ENCODE measurements around the gene PAF1.

PAF1 gene

DNA sequence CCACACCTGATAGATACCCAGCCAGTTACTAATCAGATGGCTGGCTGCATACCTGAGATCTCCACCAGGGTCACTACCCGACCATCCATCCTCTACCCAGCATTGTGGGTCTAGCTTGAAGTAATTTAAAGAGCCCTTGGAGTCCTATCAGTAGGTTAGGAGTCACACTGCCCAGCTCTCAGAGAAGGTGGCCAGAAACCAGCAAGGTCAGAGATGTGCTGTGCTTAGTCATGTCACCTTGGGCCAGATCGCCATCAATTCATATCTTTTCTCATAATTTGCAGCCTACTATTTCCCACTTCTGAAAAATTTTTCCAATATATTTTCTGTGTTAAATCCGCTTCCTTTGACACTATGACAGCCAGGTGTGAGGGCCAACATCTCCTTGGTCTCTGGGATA lies 34.8 kb downstream of the PAF1 start:
- H3K27ac ChIP-seq = no peak overlapping the region
- TF ChIP-seq CTCF (IDR thresholded peaks at IDR 0.05) (no peak), ZFX (IDR thresholded peaks at IDR 0.05; ENCODE audit: borderline replicate concordance) (no peak)

DNA sequence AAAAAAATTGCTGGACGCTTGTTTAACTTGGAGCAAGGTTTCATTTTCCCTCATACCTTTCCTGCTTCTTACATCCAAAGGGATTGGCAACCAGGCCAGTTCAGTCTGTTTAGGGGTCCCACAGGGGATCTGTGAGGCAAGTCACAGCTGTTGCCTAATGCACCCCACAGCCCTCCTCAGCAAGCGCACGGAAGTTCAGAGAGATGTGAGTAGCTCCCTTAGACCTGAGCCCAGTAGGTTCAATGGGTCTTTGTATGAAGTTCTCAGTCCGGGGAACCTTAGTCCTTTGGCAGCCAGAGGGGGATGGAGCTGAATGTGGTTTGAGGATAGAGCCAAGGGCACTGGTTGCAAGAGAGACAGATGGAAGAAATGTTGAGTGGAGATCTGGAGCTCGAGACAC lies 35.7 kb downstream of the PAF1 start:
- TF ChIP-seq CTCF (IDR thresholded peaks at IDR 0.05) (no peak), ZFX (IDR thresholded peaks at IDR 0.05; ENCODE audit: borderline replicate concordance) (no peak)
- H3K27ac ChIP-seq = no peak overlapping the region

DNA sequence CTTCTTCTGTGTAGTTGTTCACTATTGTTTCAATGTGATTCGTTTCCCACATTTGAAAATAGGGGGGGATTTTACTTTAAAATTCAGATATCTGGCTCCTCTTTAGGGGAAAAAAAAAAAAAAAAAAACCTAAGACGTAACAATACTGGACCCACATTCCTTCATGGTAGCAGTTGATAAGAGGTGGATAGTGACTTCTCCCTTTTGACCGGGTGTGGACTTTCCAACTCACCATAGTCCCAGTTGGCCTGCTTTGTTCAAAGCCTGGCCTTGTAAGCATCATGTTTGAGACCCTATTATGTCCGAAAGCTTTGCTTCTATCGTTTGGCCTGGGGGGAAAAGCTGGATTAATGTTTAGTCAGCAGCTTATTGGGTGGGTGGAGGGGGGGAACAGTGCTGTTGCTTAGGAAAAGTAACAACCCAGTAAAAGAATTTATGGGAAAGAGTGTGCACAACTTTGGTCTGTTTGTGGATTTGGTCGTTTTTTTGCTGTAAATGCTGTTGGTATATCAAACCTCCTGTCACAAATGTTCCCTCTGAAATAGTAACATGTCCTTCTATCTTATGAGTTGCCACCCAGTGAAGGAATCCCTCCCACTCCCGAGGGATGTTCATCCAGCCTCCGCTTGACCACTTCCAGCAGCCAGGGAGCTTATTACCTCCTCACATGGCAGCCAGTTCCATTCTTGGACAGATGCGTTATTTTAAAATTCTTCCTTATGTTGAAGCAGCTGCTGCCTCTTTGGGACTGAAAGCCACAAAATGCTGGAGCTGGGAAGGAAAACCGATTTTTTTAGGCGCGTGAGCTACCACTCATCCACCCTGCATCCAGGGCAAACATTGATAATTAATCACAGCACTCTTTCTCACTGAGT lies 38.3 kb downstream of the PAF1 start:
- H3K27ac ChIP-seq = no peak overlapping the region
- TF ChIP-seq CTCF (IDR thresholded peaks at IDR 0.05) = no peak
- no peak for TF ChIP-seq ZFX (IDR thresholded peaks at IDR 0.05; ENCODE audit: borderline replicate concordance)

DNA sequence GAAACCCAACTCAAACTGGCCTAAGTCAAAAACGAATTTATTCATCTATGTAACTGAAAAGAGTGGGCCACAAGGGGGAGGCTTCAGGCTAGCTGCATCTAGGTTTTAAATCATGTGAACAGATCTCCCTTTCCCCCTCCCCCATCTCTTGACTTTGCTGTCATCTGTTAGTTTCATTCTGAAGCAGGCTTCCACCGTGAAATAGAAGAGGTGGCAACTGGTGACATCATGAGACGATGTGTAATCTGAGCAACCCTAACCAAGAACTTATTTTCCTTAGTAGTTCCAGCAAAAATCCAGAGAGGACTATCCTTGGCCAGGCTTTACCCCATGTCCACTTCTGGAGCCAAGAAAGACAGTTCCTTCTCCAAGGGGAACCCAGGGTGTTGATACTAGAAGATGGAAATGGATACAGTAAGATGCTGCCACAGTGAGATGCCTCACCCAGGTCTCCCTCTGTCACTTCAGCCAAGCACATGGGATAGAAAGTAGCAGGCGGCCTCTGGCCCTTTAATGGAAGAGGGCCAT lies 39.3 kb downstream of the PAF1 start:
- H3K27ac ChIP-seq = no peak overlapping the region

DNA sequence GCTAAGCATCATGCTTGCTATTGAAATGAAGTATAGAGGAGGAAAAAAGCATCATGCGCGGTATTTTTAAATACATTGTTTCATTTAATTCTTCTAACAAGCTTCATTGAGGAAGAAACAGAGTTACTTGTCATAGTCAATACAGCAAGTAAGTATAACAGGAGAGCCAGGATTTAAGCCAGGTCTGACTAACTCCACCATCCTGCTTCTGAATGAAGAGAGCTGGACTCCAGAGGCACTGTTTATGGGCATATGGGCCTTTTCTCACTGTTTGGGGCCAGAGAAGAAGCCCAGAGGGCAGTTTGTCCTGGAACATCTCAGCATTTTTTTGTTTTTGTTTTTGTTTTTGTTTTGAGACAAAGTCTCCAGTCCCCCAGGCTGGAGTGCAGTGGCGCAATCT lies 40.8 kb downstream of the PAF1 start:
- TF ChIP-seq ZFX (IDR thresholded peaks at IDR 0.05; ENCODE audit: borderline replicate concordance) (no peak), CTCF (IDR thresholded peaks at IDR 0.05) (no peak)
- H3K27ac ChIP-seq = no peak overlapping the region

More for the DNA sequence above, 39.3 kb downstream of the PAF1 start:
- TF ChIP-seq ZFX (IDR thresholded peaks at IDR 0.05; ENCODE audit: borderline replicate concordance) (no peak), CTCF (IDR thresholded peaks at IDR 0.05) (no peak)

GRCh38 chr19:39349326-39349725 lies 41.6 kb downstream of the PAF1 start:
- no peak for TF ChIP-seq CTCF (IDR thresholded peaks at IDR 0.05)
- TF ChIP-seq ZFX (IDR thresholded peaks at IDR 0.05; ENCODE audit: borderline replicate concordance) = no peak
- H3K27ac ChIP-seq = no peak overlapping the region

Measured in 22Rv1 (cell line).